Erythroblast (primary cell): ENCODE results near the gene PLCL1.

ENCODE experiments used
- GATA1 ChIP-seq: IDR thresholded peaks from 2 replicates; pipeline ENCODE4 v1.6.1; 2011; ENCODE audit warnings: low read depth, mild to moderate bottlenecking, control low read depth, low read length, moderate library complexity
- POLR2A ChIP-seq: IDR thresholded peaks from 2 replicates; pipeline ENCODE4 v1.6.1; 2011; ENCODE audit warnings: mild to moderate bottlenecking, low read length

GRCh38 chr2:197863744-197864143 lies 59.4 kb downstream of the PLCL1 start:
- TF ChIP-seq POLR2A (no peak), GATA1 (no peak)
